Thyroid gland (tissue), 4 donors: ENCODE measurements around the gene TRIM37.

Experiments used
- POLR2A ChIP-seq, 2 donors: fragments of 450-650 bp; IDR thresholded peaks; one replicate each; pipeline ENCODE4 v1.6.1; 2017; ENCODE audit warnings: antibody characterized with exemption in 2 of 2, mild to moderate bottlenecking in 2 of 2, moderate library complexity in 1 of 2
- TF ChIP-seq, protein P1 (sequence below), 6 experiments: fragments of 200-600 bp in 3 of 6; fragments of 450-650 bp in 3 of 6; sonication (generic) in 3 of 6; IDR thresholded peaks; one replicate each; pipeline ENCODE4 v1.5.1; 2016 to 2019; ENCODE audit warnings: antibody characterized with exemption in 6 of 6, mild to moderate bottlenecking in 2 of 6, inconsistent platforms in 1 of 6, moderate library complexity in 1 of 6

DNA sequence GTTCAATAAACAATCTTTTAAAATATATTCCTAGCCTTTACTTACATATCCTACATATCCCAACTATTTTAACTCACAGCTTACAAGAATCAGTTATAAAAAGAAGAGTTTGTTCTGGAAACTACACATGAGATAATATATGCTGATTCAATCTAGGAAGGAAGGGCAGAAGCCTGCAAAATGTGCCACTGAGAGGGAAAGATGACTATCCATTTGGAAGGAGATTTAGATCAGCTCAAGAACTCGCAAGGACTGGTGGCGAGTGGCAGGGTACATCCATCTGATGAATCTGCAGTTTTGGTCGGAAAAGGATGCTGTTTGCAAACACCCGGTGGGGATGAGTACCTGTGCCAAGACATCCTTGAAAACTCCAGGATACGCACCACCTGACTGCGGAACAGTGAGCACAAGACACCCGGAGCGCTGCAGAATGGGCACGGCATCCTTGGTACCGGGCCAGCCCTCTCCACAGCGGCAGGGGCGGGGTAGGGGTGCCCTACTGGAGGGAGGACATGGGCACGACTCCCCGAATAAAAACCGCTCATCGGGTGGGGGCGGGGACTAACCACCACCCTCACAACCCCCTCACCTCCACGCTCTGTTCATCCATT lies 723 bp downstream of the TRIM37 start:
- TF ChIP-seq, protein P1, sequence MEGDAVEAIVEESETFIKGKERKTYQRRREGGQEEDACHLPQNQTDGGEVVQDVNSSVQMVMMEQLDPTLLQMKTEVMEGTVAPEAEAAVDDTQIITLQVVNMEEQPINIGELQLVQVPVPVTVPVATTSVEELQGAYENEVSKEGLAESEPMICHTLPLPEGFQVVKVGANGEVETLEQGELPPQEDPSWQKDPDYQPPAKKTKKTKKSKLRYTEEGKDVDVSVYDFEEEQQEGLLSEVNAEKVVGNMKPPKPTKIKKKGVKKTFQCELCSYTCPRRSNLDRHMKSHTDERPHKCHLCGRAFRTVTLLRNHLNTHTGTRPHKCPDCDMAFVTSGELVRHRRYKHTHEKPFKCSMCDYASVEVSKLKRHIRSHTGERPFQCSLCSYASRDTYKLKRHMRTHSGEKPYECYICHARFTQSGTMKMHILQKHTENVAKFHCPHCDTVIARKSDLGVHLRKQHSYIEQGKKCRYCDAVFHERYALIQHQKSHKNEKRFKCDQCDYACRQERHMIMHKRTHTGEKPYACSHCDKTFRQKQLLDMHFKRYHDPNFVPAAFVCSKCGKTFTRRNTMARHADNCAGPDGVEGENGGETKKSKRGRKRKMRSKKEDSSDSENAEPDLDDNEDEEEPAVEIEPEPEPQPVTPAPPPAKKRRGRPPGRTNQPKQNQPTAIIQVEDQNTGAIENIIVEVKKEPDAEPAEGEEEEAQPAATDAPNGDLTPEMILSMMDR (IDR thresholded peaks at IDR 0.05) = no peak
- no peak for TF ChIP-seq POLR2A (IDR thresholded peaks at IDR 0.05)
